GM23338 (cell line): ENCODE results near the gene XPA. TPM values are rescaled to one million over a fixed set of nuclear protein-coding genes. Genes with fewer than 3 reads are reported as not detected.

Experiments
- ATAC-seq: fragments of 200-7000 bp; cut with Tn5 transposase; 3 replicates; pipeline ENCODE4 v1.9.1; 2020
- DNase-seq: peaks from one replicate; pipeline ENCODE4 v3.0.0-alpha.2; 2015; ENCODE audit warnings: low spot score
- H2AFZ ChIP-seq: fragments of 200-600 bp; sonication (generic); 2 replicates; pipeline ENCODE4 v1.8.0; 2016; ENCODE audit warnings: antibody characterized with exemption, mild to moderate bottlenecking, moderate library complexity
- H3F3A ChIP-seq: fragments of 200-600 bp; sonication (generic); replicated peaks from 2 replicates; pipeline ENCODE4 v1.8.0; 2017; ENCODE audit warnings: antibody characterized with exemption, mixed run types, low read depth
- H3K27ac ChIP-seq: fragments of 200-600 bp; sonication (generic); 2 replicates; pipeline ENCODE4 v1.6.1; 2016; ENCODE audit warnings: low read depth
- H3K27me3 ChIP-seq: fragments of 200-600 bp; sonication (generic); 2 replicates; pipeline ENCODE4 v1.8.0; 2016; ENCODE audit warnings: mild to moderate bottlenecking, mixed run types, moderate library complexity; ENCODE audit not compliant: insufficient read depth
- H3K36me3 ChIP-seq: fragments of 200-600 bp; sonication (generic); 2 replicates; pipeline ENCODE4 v1.8.0; 2016; ENCODE audit warnings: mild to moderate bottlenecking; ENCODE audit not compliant: insufficient read depth
- H3K4me1 ChIP-seq: fragments of 200-600 bp; sonication (generic); 2 replicates; pipeline ENCODE4 v1.8.0; 2016; ENCODE audit warnings: mild to moderate bottlenecking, moderate library complexity; ENCODE audit not compliant: insufficient read depth
- H3K4me2 ChIP-seq: fragments of 200-600 bp; sonication (generic); 2 replicates; pipeline ENCODE4 v1.7.1; 2017; ENCODE audit warnings: mixed run types
- H3K4me3 ChIP-seq: fragments of 200-600 bp; sonication (generic); 2 replicates; pipeline ENCODE4 v1.6.1; 2016; ENCODE audit warnings: mixed run types
- H3K79me2 ChIP-seq: fragments of 200-600 bp; sonication (generic); replicated peaks from 2 replicates; pipeline ENCODE4 v1.8.0; 2017; ENCODE audit warnings: mild to moderate bottlenecking; ENCODE audit not compliant: insufficient read depth
- H3K9me2 ChIP-seq: fragments of 200-600 bp; sonication (generic); 2 replicates; pipeline ENCODE4 v1.8.0; 2017; ENCODE audit not compliant: insufficient read depth
- H4K20me1 ChIP-seq: fragments of 200-600 bp; sonication (generic); replicated peaks from 2 replicates; pipeline ENCODE4 v1.8.0; 2017; ENCODE audit warnings: mild to moderate bottlenecking; ENCODE audit not compliant: insufficient read depth
- H3K27ac Mint-ChIP-seq: 2 replicates; pipeline ENCODE4 v1.8.0; 2020; ENCODE audit warnings: inconsistent platforms, mild to moderate bottlenecking, moderate library complexity, mixed read lengths
- H3K27me3 Mint-ChIP-seq: 3 replicates; pipeline ENCODE4 v1.8.0; 2022; ENCODE audit warnings: low read depth, mild to moderate bottlenecking, moderate library complexity, mixed read lengths, inconsistent platforms; ENCODE audit not compliant: insufficient read depth, poor library complexity
- H3K36me3 Mint-ChIP-seq: 3 replicates; pipeline ENCODE4 v1.8.0; 2021; ENCODE audit warnings: low read depth, mild to moderate bottlenecking, inconsistent platforms, moderate library complexity, mixed read lengths
- H3K4me1 Mint-ChIP-seq: 3 replicates; pipeline ENCODE4 v1.8.0; 2020; ENCODE audit warnings: mild to moderate bottlenecking, inconsistent platforms, mixed read lengths
- H3K4me3 Mint-ChIP-seq: 3 replicates; pipeline ENCODE4 v1.8.0; 2021; ENCODE audit warnings: moderate library complexity, mild to moderate bottlenecking, inconsistent platforms, mixed read lengths
- H3K9me3 Mint-ChIP-seq: 3 replicates; pipeline ENCODE4 v1.8.0; 2020; ENCODE audit warnings: moderate library complexity, mild to moderate bottlenecking, inconsistent platforms, mixed read lengths
- JUNB ChIP-seq: IDR thresholded peaks from one replicate; pipeline ENCODE4 v1.6.1; 2016; ENCODE audit warnings: antibody characterized with exemption; ENCODE audit not compliant: unreplicated experiment
- ZNF114 ChIP-seq: fragments of 250-450 bp; sonication (Bioruptor Pico); IDR thresholded peaks from 2 replicates; pipeline ENCODE4 v1.5.0; 2020; ENCODE audit warnings: mild to moderate bottlenecking, moderate library complexity
- polyA plus RNA-seq: library from polyadenylated mRNA; unstranded; fragments of >200 nt; fragmentation: Nextera tagmentation; extraction: Ambion mirVana; gene quantifications from 2 replicates; pipeline ENCODE4 v1.2.1, GENCODE V29; 2016
- total RNA-seq: library from RNA; depleted of rRNA; stranded (reverse); fragments of >200 nt; shearing (Covaris generic); gene quantifications from 2 replicates; pipeline ENCODE4 v1.2.3, GENCODE V29; 2014
- TF ChIP-seq, protein P1 (sequence below), 2 experiments: fragments of 200-600 bp in 1 of 2; sonication (generic) in 1 of 2; conservative IDR thresholded peaks; 2 replicates each; pipeline versions ENCODE4 v1.5.1 to v1.6.1; 2016 to 2017; ENCODE audit warnings: antibody characterized with exemption in 2 of 2, low read depth in 2 of 2, mild to moderate bottlenecking in 2 of 2, moderate library complexity in 1 of 2
- TF ChIP-seq, protein P2 (sequence below): fragments of 250-450 bp; sonication (Bioruptor Pico); IDR thresholded peaks from 2 replicates; pipeline ENCODE4 v1.5.0; 2020; ENCODE audit warnings: mild to moderate bottlenecking, moderate library complexity

The XPA gene
- total and polyA plus RNA-seq, 2 experiments from 2014 or later: 1.9 to 9.1 TPM

DNA sequence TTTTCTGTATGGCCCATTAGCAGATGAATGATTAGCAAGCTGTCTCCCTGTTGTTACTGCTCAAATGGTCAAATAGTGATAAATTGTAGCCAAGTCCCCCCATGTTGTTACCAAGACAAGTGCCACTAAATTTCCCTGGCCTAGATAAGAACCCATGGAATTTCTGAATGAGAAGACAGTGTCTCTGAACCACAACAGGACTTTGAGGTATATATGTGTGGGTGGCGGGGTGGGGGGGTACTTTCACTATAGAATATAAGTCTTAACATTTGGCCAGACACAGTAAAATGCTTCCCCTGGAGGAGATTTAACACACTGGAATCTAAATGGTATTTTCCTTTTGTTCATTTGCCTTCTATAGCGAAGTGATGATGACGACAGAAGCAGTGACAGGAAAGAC is 28.7 kb downstream of the XPA start:
- Histone ChIP-seq H3K4me3 (no peak overlapping the region), H3K4me2 (no peak overlapping the region), H2AFZ (no peak overlapping the region), H3K4me1 (no peaks in the 10 kb centered on the region), H3K27ac (no peak overlapping the region), H3K9me2 (no peaks in the 10 kb centered on the region), H3K36me3 (peaks cover 55% of the 10 kb centered on the region), H3F3A (no peaks in the 10 kb centered on the region), H3K79me2 (no peaks in the 10 kb centered on the region), H3K27me3 (no peaks in the 10 kb centered on the region), H4K20me1 (no peaks in the 10 kb centered on the region; the same call in 1 of the 2 replicates)
- H3K27me3 Mint-ChIP-seq: no peaks in the 10 kb centered on the region
- no peak overlapping the region for H3K4me3 Mint-ChIP-seq
- TF ChIP-seq, protein P1, sequence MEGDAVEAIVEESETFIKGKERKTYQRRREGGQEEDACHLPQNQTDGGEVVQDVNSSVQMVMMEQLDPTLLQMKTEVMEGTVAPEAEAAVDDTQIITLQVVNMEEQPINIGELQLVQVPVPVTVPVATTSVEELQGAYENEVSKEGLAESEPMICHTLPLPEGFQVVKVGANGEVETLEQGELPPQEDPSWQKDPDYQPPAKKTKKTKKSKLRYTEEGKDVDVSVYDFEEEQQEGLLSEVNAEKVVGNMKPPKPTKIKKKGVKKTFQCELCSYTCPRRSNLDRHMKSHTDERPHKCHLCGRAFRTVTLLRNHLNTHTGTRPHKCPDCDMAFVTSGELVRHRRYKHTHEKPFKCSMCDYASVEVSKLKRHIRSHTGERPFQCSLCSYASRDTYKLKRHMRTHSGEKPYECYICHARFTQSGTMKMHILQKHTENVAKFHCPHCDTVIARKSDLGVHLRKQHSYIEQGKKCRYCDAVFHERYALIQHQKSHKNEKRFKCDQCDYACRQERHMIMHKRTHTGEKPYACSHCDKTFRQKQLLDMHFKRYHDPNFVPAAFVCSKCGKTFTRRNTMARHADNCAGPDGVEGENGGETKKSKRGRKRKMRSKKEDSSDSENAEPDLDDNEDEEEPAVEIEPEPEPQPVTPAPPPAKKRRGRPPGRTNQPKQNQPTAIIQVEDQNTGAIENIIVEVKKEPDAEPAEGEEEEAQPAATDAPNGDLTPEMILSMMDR (conservative IDR thresholded peaks at IDR 0.05; ENCODE audit: low read depth in 2 of 2): no peak
- TF ChIP-seq JUNB (no peak), ZNF114 (CRISPR knock-in tag) (no peak)
- TF ChIP-seq, protein P2, sequence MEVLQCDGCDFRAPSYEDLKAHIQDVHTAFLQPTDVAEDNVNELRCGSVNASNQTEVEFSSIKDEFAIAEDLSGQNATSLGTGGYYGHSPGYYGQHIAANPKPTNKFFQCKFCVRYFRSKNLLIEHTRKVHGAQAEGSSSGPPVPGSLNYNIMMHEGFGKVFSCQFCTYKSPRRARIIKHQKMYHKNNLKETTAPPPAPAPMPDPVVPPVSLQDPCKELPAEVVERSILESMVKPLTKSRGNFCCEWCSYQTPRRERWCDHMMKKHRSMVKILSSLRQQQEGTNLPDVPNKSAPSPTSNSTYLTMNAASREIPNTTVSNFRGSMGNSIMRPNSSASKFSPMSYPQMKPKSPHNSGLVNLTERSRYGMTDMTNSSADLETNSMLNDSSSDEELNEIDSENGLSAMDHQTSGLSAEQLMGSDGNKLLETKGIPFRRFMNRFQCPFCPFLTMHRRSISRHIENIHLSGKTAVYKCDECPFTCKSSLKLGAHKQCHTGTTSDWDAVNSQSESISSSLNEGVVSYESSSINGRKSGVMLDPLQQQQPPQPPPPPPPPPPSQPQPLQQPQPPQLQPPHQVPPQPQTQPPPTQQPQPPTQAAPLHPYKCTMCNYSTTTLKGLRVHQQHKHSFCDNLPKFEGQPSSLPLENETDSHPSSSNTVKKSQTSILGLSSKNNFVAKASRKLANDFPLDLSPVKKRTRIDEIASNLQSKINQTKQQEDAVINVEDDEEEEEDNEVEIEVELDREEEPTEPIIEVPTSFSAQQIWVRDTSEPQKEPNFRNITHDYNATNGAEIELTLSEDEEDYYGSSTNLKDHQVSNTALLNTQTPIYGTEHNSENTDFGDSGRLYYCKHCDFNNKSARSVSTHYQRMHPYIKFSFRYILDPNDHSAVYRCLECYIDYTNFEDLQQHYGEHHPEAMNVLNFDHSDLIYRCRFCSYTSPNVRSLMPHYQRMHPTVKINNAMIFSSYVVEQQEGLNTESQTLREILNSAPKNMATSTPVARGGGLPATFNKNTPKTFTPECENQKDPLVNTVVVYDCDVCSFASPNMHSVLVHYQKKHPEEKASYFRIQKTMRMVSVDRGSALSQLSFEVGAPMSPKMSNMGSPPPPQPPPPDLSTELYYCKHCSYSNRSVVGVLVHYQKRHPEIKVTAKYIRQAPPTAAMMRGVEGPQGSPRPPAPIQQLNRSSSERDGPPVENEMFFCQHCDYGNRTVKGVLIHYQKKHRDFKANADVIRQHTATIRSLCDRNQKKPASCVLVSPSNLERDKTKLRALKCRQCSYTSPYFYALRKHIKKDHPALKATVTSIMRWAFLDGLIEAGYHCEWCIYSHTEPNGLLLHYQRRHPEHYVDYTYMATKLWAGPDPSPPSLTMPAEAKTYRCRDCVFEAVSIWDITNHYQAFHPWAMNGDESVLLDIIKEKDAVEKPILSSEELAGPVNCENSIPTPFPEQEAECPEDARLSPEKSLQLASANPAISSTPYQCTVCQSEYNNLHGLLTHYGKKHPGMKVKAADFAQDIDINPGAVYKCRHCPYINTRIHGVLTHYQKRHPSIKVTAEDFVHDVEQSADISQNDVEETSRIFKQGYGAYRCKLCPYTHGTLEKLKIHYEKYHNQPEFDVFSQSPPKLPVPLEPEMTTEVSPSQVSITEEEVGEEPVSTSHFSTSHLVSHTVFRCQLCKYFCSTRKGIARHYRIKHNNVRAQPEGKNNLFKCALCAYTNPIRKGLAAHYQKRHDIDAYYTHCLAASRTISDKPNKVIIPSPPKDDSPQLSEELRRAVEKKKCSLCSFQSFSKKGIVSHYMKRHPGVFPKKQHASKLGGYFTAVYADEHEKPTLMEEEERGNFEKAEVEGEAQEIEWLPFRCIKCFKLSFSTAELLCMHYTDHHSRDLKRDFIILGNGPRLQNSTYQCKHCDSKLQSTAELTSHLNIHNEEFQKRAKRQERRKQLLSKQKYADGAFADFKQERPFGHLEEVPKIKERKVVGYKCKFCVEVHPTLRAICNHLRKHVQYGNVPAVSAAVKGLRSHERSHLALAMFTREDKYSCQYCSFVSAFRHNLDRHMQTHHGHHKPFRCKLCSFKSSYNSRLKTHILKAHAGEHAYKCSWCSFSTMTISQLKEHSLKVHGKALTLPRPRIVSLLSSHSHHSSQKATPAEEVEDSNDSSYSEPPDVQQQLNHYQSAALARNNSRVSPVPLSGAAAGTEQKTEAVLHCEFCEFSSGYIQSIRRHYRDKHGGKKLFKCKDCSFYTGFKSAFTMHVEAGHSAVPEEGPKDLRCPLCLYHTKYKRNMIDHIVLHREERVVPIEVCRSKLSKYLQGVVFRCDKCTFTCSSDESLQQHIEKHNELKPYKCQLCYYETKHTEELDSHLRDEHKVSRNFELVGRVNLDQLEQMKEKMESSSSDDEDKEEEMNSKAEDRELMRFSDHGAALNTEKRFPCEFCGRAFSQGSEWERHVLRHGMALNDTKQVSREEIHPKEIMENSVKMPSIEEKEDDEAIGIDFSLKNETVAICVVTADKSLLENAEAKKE: no peak
- peaks cover 80% of the 10 kb centered on the region for H3K36me3 Mint-ChIP-seq
- DNase-seq (no peak), ATAC-seq (no peak)
- no peak overlapping the region for H3K27ac Mint-ChIP-seq
- H3K4me1 Mint-ChIP-seq: no peaks in the 10 kb centered on the region
- H3K9me3 Mint-ChIP-seq: no peaks in the 10 kb centered on the region
